Measurements from ENCODE around the gene PLCH1. TPM values are rescaled to one million over a fixed set of nuclear protein-coding genes. Genes with fewer than 3 reads are reported as not detected.

The PLCH1 gene
- total RNA-seq, 1 donor = 0.36 TPM

DNA sequence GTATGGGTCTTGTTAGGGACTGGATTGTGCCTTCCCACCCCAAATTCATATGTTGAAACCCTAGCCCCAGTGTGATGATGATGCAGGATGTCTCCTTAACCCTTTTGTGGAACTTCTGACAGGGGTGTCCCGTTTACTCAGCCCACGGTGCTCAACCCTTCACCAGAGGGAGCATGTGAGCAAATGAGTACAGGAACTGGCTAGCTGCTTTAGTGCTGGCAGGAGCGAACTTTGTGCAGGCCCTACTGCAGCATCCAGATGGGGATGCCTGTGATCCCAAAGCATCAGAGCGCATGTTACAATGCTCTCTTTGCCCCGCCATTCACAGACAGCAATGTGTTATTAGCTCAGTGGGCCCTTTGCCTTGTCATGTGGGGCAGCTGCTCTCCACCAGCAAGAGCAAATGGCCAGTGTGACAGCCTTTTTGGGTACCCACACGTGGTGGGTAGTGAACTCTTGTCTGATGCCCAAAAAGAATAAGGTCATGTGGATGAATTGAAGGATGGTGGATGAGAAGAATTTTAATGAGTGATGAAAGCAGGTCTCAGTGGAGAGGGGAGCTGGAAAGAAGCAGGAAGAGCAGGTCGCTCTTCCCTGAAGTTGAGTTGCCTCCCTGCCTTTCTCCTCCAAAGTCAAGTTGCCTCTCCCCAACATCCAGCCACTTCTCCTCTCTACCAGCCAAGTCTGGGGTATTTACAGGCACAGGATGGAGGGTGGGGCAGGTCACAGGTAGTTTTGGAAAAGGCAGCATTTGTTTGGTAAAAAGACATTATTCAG is 388.1 kb downstream of the PLCH1 start:
- no peak overlapping the region for H3K4me3 ChIP-seq (ENCODE audit: insufficient read depth, low read length)
- H3K9me3 ChIP-seq (ENCODE audit: low read depth, low read length) = no peaks in the 10 kb centered on the region
- H3K4me2 ChIP-seq (ENCODE audit: insufficient read depth, low read length) = no peak overlapping the region
- no peaks in the 10 kb centered on the region for H3K4me1 ChIP-seq (ENCODE audit: insufficient read depth, low read length)
- no peaks in the 10 kb centered on the region for H3K79me2 ChIP-seq (ENCODE audit: insufficient read depth, low read length)
- TF ChIP-seq, protein P1, sequence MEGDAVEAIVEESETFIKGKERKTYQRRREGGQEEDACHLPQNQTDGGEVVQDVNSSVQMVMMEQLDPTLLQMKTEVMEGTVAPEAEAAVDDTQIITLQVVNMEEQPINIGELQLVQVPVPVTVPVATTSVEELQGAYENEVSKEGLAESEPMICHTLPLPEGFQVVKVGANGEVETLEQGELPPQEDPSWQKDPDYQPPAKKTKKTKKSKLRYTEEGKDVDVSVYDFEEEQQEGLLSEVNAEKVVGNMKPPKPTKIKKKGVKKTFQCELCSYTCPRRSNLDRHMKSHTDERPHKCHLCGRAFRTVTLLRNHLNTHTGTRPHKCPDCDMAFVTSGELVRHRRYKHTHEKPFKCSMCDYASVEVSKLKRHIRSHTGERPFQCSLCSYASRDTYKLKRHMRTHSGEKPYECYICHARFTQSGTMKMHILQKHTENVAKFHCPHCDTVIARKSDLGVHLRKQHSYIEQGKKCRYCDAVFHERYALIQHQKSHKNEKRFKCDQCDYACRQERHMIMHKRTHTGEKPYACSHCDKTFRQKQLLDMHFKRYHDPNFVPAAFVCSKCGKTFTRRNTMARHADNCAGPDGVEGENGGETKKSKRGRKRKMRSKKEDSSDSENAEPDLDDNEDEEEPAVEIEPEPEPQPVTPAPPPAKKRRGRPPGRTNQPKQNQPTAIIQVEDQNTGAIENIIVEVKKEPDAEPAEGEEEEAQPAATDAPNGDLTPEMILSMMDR (IDR thresholded peaks at IDR 0.05; ENCODE audit: extremely low read depth, low read depth, low read length) = peak; percentile 22
- H4K20me1 ChIP-seq (ENCODE audit: insufficient read depth, low read length) = no peaks in the 10 kb centered on the region
- no peaks in the 10 kb centered on the region for H3K27me3 ChIP-seq (ENCODE audit: insufficient read depth, low read length)
- no peaks in the 10 kb centered on the region for H3K36me3 ChIP-seq (ENCODE audit: insufficient read depth, low read length)
- no peak overlapping the region for H3K27ac ChIP-seq (ENCODE audit: low read depth, low read length)
- no peak overlapping the region for H2AFZ ChIP-seq (ENCODE audit: low read length)
- DNase-seq (ENCODE audit: insufficient read length, low spot score, missing footprints) = no peak

DNA sequence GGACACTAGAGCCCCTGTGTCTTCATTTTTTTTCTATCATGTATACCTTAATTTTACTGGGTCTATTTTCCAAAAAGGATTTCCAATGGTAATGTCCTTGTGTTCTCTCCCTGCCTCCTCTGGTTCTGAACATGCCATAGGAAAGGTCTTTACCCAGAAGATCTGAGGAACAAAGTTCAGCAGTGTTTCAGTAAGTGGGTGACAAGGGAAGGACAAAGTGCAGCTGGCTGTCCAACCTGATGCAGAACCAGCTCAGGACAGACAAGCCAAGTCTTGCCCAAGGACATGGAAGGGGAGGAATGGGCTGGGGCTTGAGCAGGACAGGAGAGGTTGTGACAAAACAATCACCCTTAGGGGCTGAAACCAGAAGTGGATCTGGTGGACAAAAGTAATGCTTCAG is 390.2 kb downstream of the PLCH1 start:
- TF ChIP-seq, protein P1 (IDR thresholded peaks at IDR 0.05; ENCODE audit: extremely low read depth, low read depth, low read length) = no peak
- H3K4me1 ChIP-seq (ENCODE audit: insufficient read depth, low read length) = no peaks in the 10 kb centered on the region
- no peak overlapping the region for H2AFZ ChIP-seq (ENCODE audit: low read length)
- H3K9me3 ChIP-seq (ENCODE audit: low read depth, low read length) = no peaks in the 10 kb centered on the region
- H3K4me3 ChIP-seq (ENCODE audit: insufficient read depth, low read length) = no peak overlapping the region
- no peak overlapping the region for H3K27ac ChIP-seq (ENCODE audit: low read depth, low read length)
- no peak for DNase-seq (ENCODE audit: insufficient read length, low spot score, missing footprints)
- no peaks in the 10 kb centered on the region for H4K20me1 ChIP-seq (ENCODE audit: insufficient read depth, low read length)
- H3K79me2 ChIP-seq (ENCODE audit: insufficient read depth, low read length) = no peaks in the 10 kb centered on the region
- H3K27me3 ChIP-seq (ENCODE audit: insufficient read depth, low read length) = no peaks in the 10 kb centered on the region
- no peak overlapping the region for H3K4me2 ChIP-seq (ENCODE audit: insufficient read depth, low read length)
- no peaks in the 10 kb centered on the region for H3K36me3 ChIP-seq (ENCODE audit: insufficient read depth, low read length)

DNA sequence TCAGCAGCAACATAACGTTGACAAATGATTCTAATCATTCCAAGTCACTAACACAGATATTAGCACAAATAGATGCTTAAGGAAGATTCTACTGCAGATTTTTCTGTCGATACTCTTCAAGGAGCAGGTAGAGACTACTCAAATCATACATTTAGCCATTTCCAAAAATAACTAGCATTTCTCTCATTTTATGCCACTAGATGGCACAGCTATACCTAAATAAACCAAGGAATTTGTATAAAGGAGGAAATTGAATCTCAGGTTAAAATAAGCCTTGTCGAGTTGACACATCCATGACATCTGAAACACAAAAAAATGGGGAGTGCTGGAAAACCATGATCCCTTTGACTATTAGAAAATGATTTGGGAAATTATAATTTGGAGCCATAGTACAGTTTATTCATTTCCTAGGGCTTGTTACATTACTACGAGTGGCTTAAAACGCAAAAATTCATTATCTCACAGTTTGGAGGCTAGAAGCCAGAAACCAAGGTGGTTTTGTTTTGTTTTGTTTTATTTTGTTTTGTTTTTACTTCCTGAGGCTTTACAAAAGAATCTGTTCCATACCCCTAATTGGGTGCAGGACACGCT is 391.9 kb downstream of the PLCH1 start:
- no peaks in the 10 kb centered on the region for H3K79me2 ChIP-seq (ENCODE audit: insufficient read depth, low read length)
- H3K27me3 ChIP-seq (ENCODE audit: insufficient read depth, low read length) = no peaks in the 10 kb centered on the region
- no peak overlapping the region for H2AFZ ChIP-seq (ENCODE audit: low read length)
- H3K4me3 ChIP-seq (ENCODE audit: insufficient read depth, low read length) = no peak overlapping the region
- no peaks in the 10 kb centered on the region for H3K4me1 ChIP-seq (ENCODE audit: insufficient read depth, low read length)
- no peaks in the 10 kb centered on the region for H3K9me3 ChIP-seq (ENCODE audit: low read depth, low read length)
- H3K36me3 ChIP-seq (ENCODE audit: insufficient read depth, low read length) = no peaks in the 10 kb centered on the region
- H3K4me2 ChIP-seq (ENCODE audit: insufficient read depth, low read length) = no peak overlapping the region
- DNase-seq (ENCODE audit: insufficient read length, low spot score, missing footprints) = peak; percentile 50
- TF ChIP-seq, protein P1 (IDR thresholded peaks at IDR 0.05; ENCODE audit: extremely low read depth, low read depth, low read length) = peak; percentile 56
- H4K20me1 ChIP-seq (ENCODE audit: insufficient read depth, low read length) = no peaks in the 10 kb centered on the region
- H3K27ac ChIP-seq (ENCODE audit: low read depth, low read length) = no peak overlapping the region

DNA sequence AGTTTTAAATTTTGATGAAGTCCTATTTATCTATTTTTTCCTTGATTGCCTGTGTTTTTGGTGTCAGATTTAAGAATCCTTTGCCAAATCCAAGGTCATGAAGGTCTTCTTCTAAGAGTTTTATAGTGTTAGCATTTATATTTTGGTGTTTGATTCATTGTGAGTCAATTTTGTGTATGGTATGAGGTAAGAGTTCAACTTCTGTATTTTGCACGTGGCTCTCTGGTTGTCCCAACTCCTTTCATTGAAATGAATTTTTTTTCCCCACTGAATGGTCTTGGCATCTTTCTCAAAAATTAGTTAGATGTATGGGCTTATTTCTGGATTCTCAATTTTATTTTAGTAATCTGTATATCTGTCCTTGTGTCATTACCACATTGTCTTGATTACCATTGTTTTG is 394.3 kb downstream of the PLCH1 start:
- TF ChIP-seq, protein P1 (IDR thresholded peaks at IDR 0.05; ENCODE audit: extremely low read depth, low read depth, low read length) = no peak

More for the DNA sequence above, 394.3 kb downstream of the PLCH1 start:
- Histone ChIP-seq H3K9me3 (ENCODE audit: low read depth, low read length) (no peaks in the 10 kb centered on the region), H3K27ac (ENCODE audit: low read depth, low read length) (no peak overlapping the region), H3K79me2 (ENCODE audit: insufficient read depth, low read length) (no peaks in the 10 kb centered on the region), H3K4me3 (ENCODE audit: insufficient read depth, low read length) (no peak overlapping the region), H4K20me1 (ENCODE audit: insufficient read depth, low read length) (no peaks in the 10 kb centered on the region), H3K4me1 (ENCODE audit: insufficient read depth, low read length) (no peaks in the 10 kb centered on the region), H3K36me3 (ENCODE audit: insufficient read depth, low read length) (no peaks in the 10 kb centered on the region), H2AFZ (ENCODE audit: low read length) (no peak overlapping the region), H3K27me3 (ENCODE audit: insufficient read depth, low read length) (no peaks in the 10 kb centered on the region), H3K4me2 (ENCODE audit: insufficient read depth, low read length) (no peak overlapping the region)
- no peak for DNase-seq (ENCODE audit: insufficient read length, low spot score, missing footprints)
